Measurements from ENCODE around the gene SSC5D.
"Not testable (repeated sequence)": the region's sequence is repeated elsewhere in the genome, so short reads cannot be mapped to it uniquely, and the experiment has no call there.

SSC5D gene

DNA sequence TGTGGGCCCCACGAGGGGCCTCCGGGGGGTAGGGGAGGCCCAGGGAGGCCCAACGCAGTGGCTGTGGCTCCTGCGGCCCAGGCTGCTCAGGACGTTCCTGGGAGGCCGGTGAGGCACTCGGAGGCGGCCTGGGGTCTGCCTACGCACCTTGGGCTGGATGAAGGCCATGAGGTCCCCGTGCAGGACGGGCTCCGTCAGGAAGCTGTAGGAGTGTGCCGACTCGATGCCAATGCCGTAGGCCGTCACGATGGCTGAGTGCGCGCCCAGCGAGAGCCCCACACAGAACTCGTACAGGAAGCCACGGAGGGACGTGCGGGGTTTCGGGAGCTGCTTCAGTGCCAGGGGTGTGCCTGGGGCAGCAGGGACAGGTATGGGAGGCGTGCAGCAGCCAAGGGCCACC lies 42.8 kb downstream of the SSC5D start:
- Histone ChIP-seq H3K36me3 (ENCODE audit: control insufficient read depth, insufficient read depth, low read length) (no peaks in the 10 kb centered on the region), H3K27me3 (ENCODE audit: control insufficient read depth, insufficient read depth, low read length) (no peaks in the 10 kb centered on the region), H3K4me3 (ENCODE audit: low read depth, low read length) (no peak overlapping the region)

DNA sequence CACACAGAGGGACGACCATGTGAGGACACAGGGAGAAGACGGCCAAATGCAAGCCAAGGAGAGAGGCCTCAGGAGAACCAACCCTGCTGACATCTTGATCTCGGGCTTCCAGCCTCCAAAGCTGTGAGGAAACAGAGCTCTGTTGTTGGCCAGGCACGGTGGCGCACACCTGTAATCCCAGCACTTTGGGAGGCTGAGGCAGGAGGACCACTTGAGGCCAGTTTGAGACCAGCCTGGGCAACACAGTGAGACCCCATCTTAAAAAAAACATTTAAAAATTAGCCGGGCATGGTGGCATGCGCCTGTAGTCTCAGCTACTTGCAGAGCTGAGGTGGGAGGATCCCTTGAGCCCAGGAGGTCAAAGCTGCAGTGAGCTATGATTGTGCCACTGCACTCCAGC lies 46.0 kb downstream of the SSC5D start:
- not testable (repeated sequence) for H3K9ac ChIP-seq (ENCODE audit: low read depth, low read length); H3K4me1 ChIP-seq (ENCODE audit: control insufficient read depth, insufficient read depth, low read length); H3K9me3 ChIP-seq (ENCODE audit: control insufficient read depth, insufficient read depth, low read length); H3K4me3 ChIP-seq (ENCODE audit: low read depth, low read length); H3K36me3 ChIP-seq (ENCODE audit: control insufficient read depth, insufficient read depth, low read length); H3K27me3 ChIP-seq (ENCODE audit: control insufficient read depth, insufficient read depth, low read length)

More for the DNA sequence above, 42.8 kb downstream of the SSC5D start:
- H3K9ac ChIP-seq (ENCODE audit: low read depth, low read length) = no peak overlapping the region
- H3K4me1 ChIP-seq (ENCODE audit: control insufficient read depth, insufficient read depth, low read length) = no peaks in the 10 kb centered on the region
- H3K9me3 ChIP-seq (ENCODE audit: control insufficient read depth, insufficient read depth, low read length) = no peaks in the 10 kb centered on the region

DNA sequence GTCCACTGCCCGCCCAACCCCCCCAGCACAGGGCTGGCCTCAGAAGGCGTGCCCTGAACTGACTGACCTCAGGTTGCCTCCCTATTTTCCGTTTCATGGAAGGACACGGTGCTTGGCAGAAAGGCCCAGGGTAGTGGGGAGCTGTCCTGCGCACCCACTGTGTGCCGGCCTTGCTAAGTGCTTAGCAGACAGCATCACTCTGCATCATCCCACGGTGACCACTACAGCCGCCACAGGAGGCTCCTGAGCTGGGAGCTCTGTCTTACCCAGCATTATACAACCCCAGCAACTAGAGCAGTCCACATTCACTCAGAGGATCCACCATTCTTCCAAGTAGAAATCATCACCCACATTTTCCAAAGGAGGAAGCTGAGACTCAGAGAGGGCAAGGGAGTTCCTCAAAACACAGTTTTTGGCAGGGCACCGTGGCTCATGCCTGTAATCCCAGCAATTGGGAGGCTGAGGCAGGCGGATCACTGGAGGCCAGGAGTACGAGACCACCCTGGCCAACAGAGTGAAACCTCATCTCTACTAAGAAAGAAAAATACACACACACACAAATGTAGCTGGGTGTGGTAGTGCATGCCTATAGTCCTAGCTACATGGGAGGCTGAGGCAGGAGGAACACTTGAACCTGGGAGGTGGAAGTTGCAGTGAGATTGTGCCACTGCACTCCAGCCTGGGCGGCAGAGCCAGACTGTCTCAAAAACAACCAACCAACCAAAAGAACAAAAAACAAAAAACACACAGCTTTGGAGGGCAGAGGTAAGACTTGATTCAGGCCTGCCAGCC lies 47.1 kb downstream of the SSC5D start:
- no peaks in the 10 kb centered on the region for H3K9me3 ChIP-seq (ENCODE audit: control insufficient read depth, insufficient read depth, low read length)
- H3K27me3 ChIP-seq (ENCODE audit: control insufficient read depth, insufficient read depth, low read length) = no peaks in the 10 kb centered on the region
- H3K9ac ChIP-seq (ENCODE audit: low read depth, low read length) = no peak overlapping the region
- H3K4me3 ChIP-seq (ENCODE audit: low read depth, low read length) = no peak overlapping the region
- H3K36me3 ChIP-seq (ENCODE audit: control insufficient read depth, insufficient read depth, low read length) = no peaks in the 10 kb centered on the region
- H3K4me1 ChIP-seq (ENCODE audit: control insufficient read depth, insufficient read depth, low read length) = peaks cover 2% of the 10 kb centered on the region

DNA sequence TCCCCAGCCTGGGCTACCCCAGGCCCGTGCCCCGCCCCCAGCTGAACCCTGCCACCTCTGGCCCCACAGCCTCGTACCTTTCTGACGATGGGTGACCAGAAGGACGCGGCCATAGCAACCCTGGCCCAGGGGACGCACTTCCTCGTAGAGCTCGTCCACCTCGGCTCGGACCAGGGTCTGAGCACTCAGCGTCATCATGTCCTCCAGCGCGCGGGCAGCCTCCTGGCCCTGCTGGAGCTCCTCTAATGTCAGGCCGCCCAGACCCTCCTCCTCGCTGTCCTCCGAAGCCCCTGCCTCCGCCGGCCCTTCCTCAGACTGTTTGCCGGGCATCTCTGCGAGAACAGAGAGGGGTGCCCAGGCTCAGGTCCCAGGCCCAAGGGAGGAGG lies 47.7 kb downstream of the SSC5D start:
- H3K36me3 ChIP-seq (ENCODE audit: control insufficient read depth, insufficient read depth, low read length) = no peaks in the 10 kb centered on the region
- no peak overlapping the region for H3K9ac ChIP-seq (ENCODE audit: low read depth, low read length)
- no peaks in the 10 kb centered on the region for H3K9me3 ChIP-seq (ENCODE audit: control insufficient read depth, insufficient read depth, low read length)
- no peak overlapping the region for H3K4me3 ChIP-seq (ENCODE audit: low read depth, low read length)
- H3K4me1 ChIP-seq (ENCODE audit: control insufficient read depth, insufficient read depth, low read length) = peaks cover 2% of the 10 kb centered on the region
- H3K27me3 ChIP-seq (ENCODE audit: control insufficient read depth, insufficient read depth, low read length) = no peaks in the 10 kb centered on the region

DNA sequence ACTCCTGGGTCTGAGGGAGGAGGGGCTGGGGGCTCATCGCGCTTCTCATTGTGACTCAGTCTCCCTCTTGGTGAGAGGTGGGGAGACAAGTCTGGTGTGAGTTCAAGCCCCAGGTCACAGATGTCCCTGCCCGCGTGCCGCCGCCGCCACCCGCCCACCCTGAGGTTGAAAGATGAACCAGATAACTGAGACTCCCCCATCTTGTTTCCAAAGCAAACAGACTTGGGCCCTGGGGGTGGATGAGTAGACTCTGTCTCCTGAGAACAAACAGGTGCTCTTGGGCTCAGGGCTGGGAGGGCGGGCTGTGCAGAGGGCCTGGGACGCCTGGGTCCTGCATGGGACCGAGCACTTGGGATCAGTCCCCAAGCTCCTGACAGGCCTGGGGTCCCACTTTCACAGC lies 48.1 kb downstream of the SSC5D start:
- Histone ChIP-seq H3K27me3 (ENCODE audit: control insufficient read depth, insufficient read depth, low read length) (no peaks in the 10 kb centered on the region), H3K9me3 (ENCODE audit: control insufficient read depth, insufficient read depth, low read length) (no peaks in the 10 kb centered on the region), H3K9ac (ENCODE audit: low read depth, low read length) (no peak overlapping the region), H3K36me3 (ENCODE audit: control insufficient read depth, insufficient read depth, low read length) (no peaks in the 10 kb centered on the region), H3K4me1 (ENCODE audit: control insufficient read depth, insufficient read depth, low read length) (peaks cover 2% of the 10 kb centered on the region), H3K4me3 (ENCODE audit: low read depth, low read length) (no peak overlapping the region)

DNA sequence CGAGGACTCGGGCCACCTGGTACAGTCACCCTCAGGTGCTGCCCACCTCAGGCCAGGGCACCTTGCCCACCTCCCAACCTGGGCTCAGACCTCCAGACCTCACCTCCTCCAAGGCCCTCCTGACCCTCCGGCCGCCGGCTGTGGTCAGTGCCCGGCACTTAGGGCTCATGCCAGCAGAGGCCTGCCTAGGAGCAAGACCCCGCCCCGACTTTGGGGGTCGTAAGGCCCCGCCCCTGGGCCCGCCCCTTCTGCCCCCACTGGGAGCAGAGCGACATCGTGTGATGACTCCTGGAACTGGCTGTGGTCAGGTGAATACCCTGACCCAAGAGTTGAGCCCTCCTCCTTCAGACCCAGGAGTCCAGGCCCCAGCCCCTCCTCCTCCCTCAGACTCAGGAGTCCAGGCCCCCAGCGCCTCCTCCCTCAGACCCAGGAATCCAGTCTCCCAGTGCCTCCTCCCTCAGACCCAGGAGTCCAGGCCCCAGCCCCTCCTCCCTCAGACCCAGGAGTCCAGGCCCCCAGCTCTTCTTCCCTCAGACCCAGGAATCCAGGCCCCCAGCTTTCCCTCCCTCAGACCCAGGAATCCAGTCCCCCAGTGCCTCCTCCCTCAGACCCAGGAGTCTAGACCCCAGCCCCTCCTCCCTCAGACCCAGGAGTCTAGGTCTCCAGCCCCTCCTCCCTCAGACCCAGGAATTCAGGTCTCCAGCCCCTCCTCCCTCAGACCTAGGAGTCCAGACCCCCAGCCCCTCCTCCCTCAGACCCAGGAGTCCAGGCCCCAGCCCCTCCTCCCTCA lies 48.9 kb downstream of the SSC5D start, which contains the start of gene SBK2:
SBK2 (minus strand) TSS at position 183 of the 790 bp plus-strand sequence. CDS start 839 bp downstream, outside the sequence.
- Histone ChIP-seq H3K4me3 (ENCODE audit: low read depth, low read length) (no peak within 1 kb of the TSS), H3K4me1 (ENCODE audit: control insufficient read depth, insufficient read depth, low read length) (peaks cover 2% of the 10 kb centered on the region), H3K9me3 (ENCODE audit: control insufficient read depth, insufficient read depth, low read length) (no peaks in the 10 kb centered on the region), H3K9ac (ENCODE audit: low read depth, low read length) (peak within 1 kb of the TSS; percentile 60), H3K36me3 (ENCODE audit: control insufficient read depth, insufficient read depth, low read length) (no peaks in the 10 kb centered on the region), H3K27me3 (ENCODE audit: control insufficient read depth, insufficient read depth, low read length) (no peaks in the 10 kb centered on the region)

DNA sequence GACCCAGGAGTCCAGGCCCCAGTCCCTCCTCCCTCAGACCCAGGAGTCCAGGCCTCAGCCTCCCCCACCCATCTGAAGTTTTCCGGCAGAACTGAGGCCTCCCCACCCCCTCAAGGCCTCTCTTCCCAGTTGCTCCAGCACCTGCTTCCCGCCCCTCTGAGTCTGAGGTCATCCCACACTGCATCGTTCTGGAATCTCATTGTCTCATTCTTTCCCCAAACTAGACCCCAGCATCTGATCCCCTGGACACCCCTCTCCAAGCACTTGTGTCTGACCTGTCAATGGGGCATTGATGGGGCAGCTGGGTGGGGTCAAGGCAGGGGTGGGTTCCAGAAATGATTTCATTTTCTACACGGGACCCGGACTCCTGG lies 49.5 kb downstream of the SSC5D start:
- no peaks in the 10 kb centered on the region for H3K27me3 ChIP-seq (ENCODE audit: control insufficient read depth, insufficient read depth, low read length)
- peaks cover 2% of the 10 kb centered on the region for H3K4me1 ChIP-seq (ENCODE audit: control insufficient read depth, insufficient read depth, low read length)
- H3K9ac ChIP-seq (ENCODE audit: low read depth, low read length) = no peak overlapping the region
- H3K36me3 ChIP-seq (ENCODE audit: control insufficient read depth, insufficient read depth, low read length) = no peaks in the 10 kb centered on the region
- H3K4me3 ChIP-seq (ENCODE audit: low read depth, low read length) = no peak overlapping the region
- H3K9me3 ChIP-seq (ENCODE audit: control insufficient read depth, insufficient read depth, low read length) = no peaks in the 10 kb centered on the region

DNA sequence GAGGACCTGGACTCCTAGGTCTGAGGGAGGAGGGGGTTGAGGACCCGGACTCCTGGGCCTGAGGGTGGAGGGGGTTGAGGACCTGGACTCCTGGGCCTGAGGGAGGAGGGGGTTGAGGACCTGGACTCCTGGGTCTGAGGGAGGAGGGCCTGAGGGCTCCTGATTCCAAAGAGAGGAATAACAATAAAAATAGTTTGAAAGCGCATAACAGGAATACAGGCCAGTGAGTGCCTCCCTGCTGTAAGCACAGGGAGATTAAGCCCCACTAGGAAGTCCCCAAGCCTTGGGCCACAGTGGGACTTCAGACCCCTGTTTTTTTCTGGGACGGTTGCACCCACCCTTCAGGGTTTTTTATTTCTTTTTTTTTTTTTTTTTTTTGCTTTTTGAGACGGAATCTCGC lies 49.9 kb downstream of the SSC5D start:
- H3K4me3 ChIP-seq (ENCODE audit: low read depth, low read length) = no peak overlapping the region
- H3K9ac ChIP-seq (ENCODE audit: low read depth, low read length) = no peak overlapping the region
- H3K9me3 ChIP-seq (ENCODE audit: control insufficient read depth, insufficient read depth, low read length) = no peaks in the 10 kb centered on the region
- no peaks in the 10 kb centered on the region for H3K36me3 ChIP-seq (ENCODE audit: control insufficient read depth, insufficient read depth, low read length)
- no peaks in the 10 kb centered on the region for H3K27me3 ChIP-seq (ENCODE audit: control insufficient read depth, insufficient read depth, low read length)
- peaks cover 2% of the 10 kb centered on the region for H3K4me1 ChIP-seq (ENCODE audit: control insufficient read depth, insufficient read depth, low read length)

DNA sequence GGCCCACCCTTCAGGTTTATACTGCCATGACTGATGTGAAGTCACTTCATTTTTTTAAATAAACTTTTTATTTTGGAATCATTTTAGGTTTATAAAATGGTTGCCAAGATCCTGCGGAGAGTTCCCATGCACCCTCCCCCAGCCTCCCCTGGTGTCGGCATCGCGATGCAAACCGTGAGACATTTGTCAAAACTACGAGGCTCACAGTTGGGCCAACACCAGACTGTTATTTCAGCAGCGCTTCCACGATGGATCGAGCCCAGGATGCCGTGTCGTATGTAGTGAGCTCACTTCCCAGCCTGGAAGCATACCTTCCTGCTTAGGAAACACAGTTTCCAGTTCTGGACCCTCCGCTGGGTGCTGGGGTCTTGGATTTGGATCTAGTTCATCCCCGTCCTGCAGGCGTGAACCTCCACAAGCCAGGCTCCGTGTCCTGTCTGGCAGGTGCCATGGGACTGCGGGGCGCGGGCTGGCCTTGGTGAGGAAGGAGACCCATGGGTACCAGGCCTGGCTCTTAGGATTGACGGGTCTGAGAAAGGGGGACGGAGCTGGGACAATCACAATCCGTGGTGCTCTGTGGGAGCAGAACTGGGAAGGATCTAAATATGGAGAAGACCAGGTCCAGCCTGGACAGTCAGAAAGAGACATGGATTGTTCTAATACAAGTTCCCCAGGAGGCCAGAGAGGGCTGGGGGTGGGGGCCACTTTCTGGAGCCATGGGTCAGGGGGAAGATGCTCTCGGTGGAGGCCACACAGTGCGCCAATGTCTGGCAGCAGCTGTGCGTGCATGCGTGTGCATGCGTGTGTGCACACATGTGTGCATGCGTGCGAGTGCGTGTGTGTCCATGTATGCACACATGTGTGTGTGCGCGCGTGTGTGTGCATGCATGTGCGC lies 51.1 kb downstream of the SSC5D start:
- Histone ChIP-seq H3K27me3 (ENCODE audit: control insufficient read depth, insufficient read depth, low read length) (no peaks in the 10 kb centered on the region), H3K9me3 (ENCODE audit: control insufficient read depth, insufficient read depth, low read length) (no peaks in the 10 kb centered on the region), H3K36me3 (ENCODE audit: control insufficient read depth, insufficient read depth, low read length) (no peaks in the 10 kb centered on the region), H3K9ac (ENCODE audit: low read depth, low read length) (no peak overlapping the region), H3K4me1 (ENCODE audit: control insufficient read depth, insufficient read depth, low read length) (peaks cover 2% of the 10 kb centered on the region), H3K4me3 (ENCODE audit: low read depth, low read length) (no peak overlapping the region)

DNA sequence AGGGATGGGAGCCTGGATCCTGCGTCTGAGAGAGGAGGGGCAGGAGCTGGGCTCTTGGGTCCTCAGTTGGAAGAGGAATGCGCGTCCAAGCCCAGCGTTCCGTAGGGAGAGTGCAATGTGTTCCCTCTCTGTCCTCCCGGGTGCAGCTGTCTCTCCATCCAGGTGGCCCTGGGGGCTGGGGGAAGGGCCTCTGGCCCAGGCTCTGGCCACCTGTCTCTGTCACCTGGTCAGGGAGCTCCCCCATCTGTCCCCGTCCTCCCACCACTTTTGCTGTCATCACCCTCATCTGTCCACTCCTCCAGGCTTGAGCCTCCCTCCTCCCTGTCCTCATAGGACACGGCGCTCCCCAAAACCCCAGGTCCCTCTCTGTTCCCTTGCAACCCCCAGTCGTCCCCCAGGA lies 52.4 kb downstream of the SSC5D start:
- no peaks in the 10 kb centered on the region for H3K27me3 ChIP-seq (ENCODE audit: control insufficient read depth, insufficient read depth, low read length)
- H3K4me3 ChIP-seq (ENCODE audit: low read depth, low read length) = no peak overlapping the region
- no peak overlapping the region for H3K9ac ChIP-seq (ENCODE audit: low read depth, low read length)
- H3K9me3 ChIP-seq (ENCODE audit: control insufficient read depth, insufficient read depth, low read length) = no peaks in the 10 kb centered on the region
- no peaks in the 10 kb centered on the region for H3K36me3 ChIP-seq (ENCODE audit: control insufficient read depth, insufficient read depth, low read length)
- peaks cover 2% of the 10 kb centered on the region for H3K4me1 ChIP-seq (ENCODE audit: control insufficient read depth, insufficient read depth, low read length)

DNA sequence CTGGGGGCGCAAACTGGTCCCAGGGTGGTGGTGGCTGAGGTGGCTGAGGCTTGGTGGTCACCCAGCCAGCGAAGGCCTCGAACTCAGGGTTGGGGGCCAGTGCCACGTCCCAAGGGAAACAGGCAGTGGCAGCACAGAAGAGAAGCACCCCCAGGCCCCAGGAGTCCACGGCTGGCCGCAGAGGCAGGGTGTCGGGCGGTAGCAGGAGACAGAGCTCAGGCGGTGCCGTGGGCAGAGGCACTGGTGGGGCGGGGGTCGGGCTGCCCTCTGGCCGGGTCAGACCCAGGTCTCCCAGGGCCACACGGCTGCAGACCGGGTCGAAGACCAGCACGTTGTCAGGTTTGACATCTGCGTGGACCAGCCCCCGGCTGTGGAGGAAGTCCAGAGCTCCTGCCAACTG lies 52.9 kb downstream of the SSC5D start:
- Histone ChIP-seq H3K4me1 (ENCODE audit: control insufficient read depth, insufficient read depth, low read length) (peaks cover 4% of the 10 kb centered on the region), H3K9ac (ENCODE audit: low read depth, low read length) (no peak overlapping the region), H3K36me3 (ENCODE audit: control insufficient read depth, insufficient read depth, low read length) (no peaks in the 10 kb centered on the region), H3K27me3 (ENCODE audit: control insufficient read depth, insufficient read depth, low read length) (no peaks in the 10 kb centered on the region), H3K9me3 (ENCODE audit: control insufficient read depth, insufficient read depth, low read length) (no peaks in the 10 kb centered on the region), H3K4me3 (ENCODE audit: low read depth, low read length) (no peak overlapping the region)
